HEK293 (cell line): ENCODE measurements around the gene NFE2L3.
"Not testable (repeated sequence)": the region's sequence is repeated elsewhere in the genome, so short reads cannot be mapped to it uniquely, and the experiment has no call there.

Source experiments
- CTCF ChIA-PET: fragments of 350-600 bp; formaldehyde crosslinking; extraction: SDS; loops from one replicate; lab custom pipeline; 2021; ENCODE audit warnings: antibody characterized with exemption; lab: Yijun Ruan, JAX
- POLR2A ChIA-PET: fragments of 300-600 bp; formaldehyde crosslinking; extraction: SDS; loops from one replicate; lab custom pipeline; 2020; ENCODE audit warnings: antibody characterized with exemption, inconsistent platforms; lab: Yijun Ruan, JAX
- H3K27ac ChIP-seq: fragments of 200-500 bp; sonication (Bioruptor generic); 2 replicates; pipeline ENCODE4 v1.5.1; 2014; ENCODE audit warnings: low read depth, low read length, control low read depth, inconsistent platforms; ENCODE audit errors: extremely low read depth
- H3K36me3 ChIP-seq, 2 experiments: fragments of 200-500 bp in 1 of 2; sonication (Bioruptor generic) in 1 of 2; 1 replicate in 1 of 2; 2 replicates in 1 of 2; pipeline ENCODE4 v1.5.1; 2014 to 2017; ENCODE audit warnings: inconsistent platforms in 2 of 2, low read length in 2 of 2; ENCODE audit not compliant: control insufficient read depth in 2 of 2, insufficient read depth in 1 of 2
- H3K4me1 ChIP-seq: fragments of 200-500 bp; sonication (Bioruptor generic); 2 replicates; pipeline ENCODE4 v1.5.1; 2014; ENCODE audit warnings: mild to moderate bottlenecking, low read length, inconsistent platforms; ENCODE audit not compliant: control insufficient read depth, insufficient read depth
- H3K4me3 ChIP-seq: 2 replicates; pipeline ENCODE4 v1.5.1; 2011; ENCODE audit warnings: low read depth, mild to moderate bottlenecking, control low read depth, low read length, moderate library complexity
- H3K9me3 ChIP-seq: fragments of 200-500 bp; sonication (Bioruptor generic); 2 replicates; pipeline ENCODE4 v1.5.1; 2014; ENCODE audit warnings: low read depth, low read length, inconsistent platforms; ENCODE audit not compliant: control insufficient read depth, insufficient read depth
- BCL11A ChIP-seq: fragments of 450-650 bp; formaldehyde crosslinking; IDR thresholded peaks from 2 replicates; pipeline ENCODE4 v1.5.1; 2016; ENCODE audit warnings: low read depth, missing biosample characterization, missing genetic modification characterization
- GLIS1 ChIP-seq: fragments of 450-650 bp; formaldehyde crosslinking; IDR thresholded peaks from 2 replicates; pipeline ENCODE4 v1.5.1; 2016; ENCODE audit warnings: missing biosample characterization, missing genetic modification characterization
- INSM2 ChIP-seq: fragments of 450-650 bp; formaldehyde crosslinking; IDR thresholded peaks from 2 replicates; pipeline ENCODE4 v1.5.1; 2016; ENCODE audit warnings: missing biosample characterization, missing genetic modification characterization
- KLF17 ChIP-seq: fragments of 450-650 bp; formaldehyde crosslinking; IDR thresholded peaks from 2 replicates; pipeline ENCODE4 v1.5.1; 2016; ENCODE audit warnings: missing biosample characterization, missing genetic modification characterization
- PBX3 ChIP-seq: sonication (generic); formaldehyde crosslinking; IDR thresholded peaks from 2 replicates; pipeline ENCODE4 v1.8.1; 2022; ENCODE audit warnings: mild to moderate bottlenecking, moderate library complexity, missing genetic modification reagents
- SCRT2 ChIP-seq: fragments of 450-650 bp; formaldehyde crosslinking; IDR thresholded peaks from 2 replicates; pipeline ENCODE4 v1.5.1; 2016; ENCODE audit warnings: missing biosample characterization, missing genetic modification characterization
- SP2 ChIP-seq: fragments of 450-650 bp; formaldehyde crosslinking; IDR thresholded peaks from 2 replicates; pipeline ENCODE4 v1.5.1; 2016; ENCODE audit warnings: missing biosample characterization, missing genetic modification characterization
- ZNF121 ChIP-seq: fragments of 450-650 bp; formaldehyde crosslinking; IDR thresholded peaks from 2 replicates; pipeline ENCODE4 v1.5.1; 2016; ENCODE audit warnings: missing biosample characterization, missing genetic modification characterization
- ZNF221 ChIP-seq: fragments of 450-650 bp; formaldehyde crosslinking; IDR thresholded peaks from 2 replicates; pipeline ENCODE4 v1.5.1; 2017; ENCODE audit warnings: missing biosample characterization, missing genetic modification characterization, borderline replicate concordance
- ZNF26 ChIP-seq: fragments of 450-650 bp; formaldehyde crosslinking; IDR thresholded peaks from 2 replicates; pipeline ENCODE4 v1.5.1; 2016; ENCODE audit warnings: missing biosample characterization, missing genetic modification characterization
- ZNF311 ChIP-seq: fragments of 450-650 bp; formaldehyde crosslinking; IDR thresholded peaks from 2 replicates; pipeline ENCODE4 v1.5.1; 2017; ENCODE audit warnings: missing biosample characterization, missing genetic modification characterization, borderline replicate concordance
- ZNF324 ChIP-seq: fragments of 450-650 bp; formaldehyde crosslinking; IDR thresholded peaks from 2 replicates; pipeline ENCODE4 v1.5.1; 2016; ENCODE audit warnings: missing biosample characterization, missing genetic modification characterization
- ZNF341 ChIP-seq: fragments of 450-650 bp; formaldehyde crosslinking; IDR thresholded peaks from 2 replicates; pipeline ENCODE4; 2016; ENCODE audit warnings: low read depth, missing biosample characterization, missing genetic modification characterization
- ZNF350 ChIP-seq: fragments of 450-650 bp; formaldehyde crosslinking; IDR thresholded peaks from 2 replicates; pipeline ENCODE4 v1.5.0; 2017; ENCODE audit warnings: missing biosample characterization, mild to moderate bottlenecking, missing genetic modification characterization
- ZNF404 ChIP-seq: fragments of 450-650 bp; formaldehyde crosslinking; IDR thresholded peaks from 2 replicates; pipeline ENCODE4 v1.5.1; 2017; ENCODE audit warnings: missing biosample characterization, missing genetic modification characterization
- ZNF580 ChIP-seq: fragments of 450-650 bp; formaldehyde crosslinking; IDR thresholded peaks from 2 replicates; pipeline ENCODE4 v1.5.1; 2016; ENCODE audit warnings: missing biosample characterization, missing genetic modification characterization
- ZNF600 ChIP-seq: fragments of 450-650 bp; formaldehyde crosslinking; IDR thresholded peaks from 2 replicates; pipeline ENCODE4 v1.5.1; 2016; ENCODE audit warnings: missing biosample characterization, missing genetic modification characterization
- ZNF624 ChIP-seq: fragments of 450-650 bp; formaldehyde crosslinking; IDR thresholded peaks from 2 replicates; pipeline ENCODE4 v1.5.1; 2017; ENCODE audit warnings: missing biosample characterization, missing genetic modification characterization
- ZNF785 ChIP-seq: fragments of 450-650 bp; formaldehyde crosslinking; IDR thresholded peaks from 2 replicates; pipeline ENCODE4 v1.5.1; 2016; ENCODE audit warnings: missing biosample characterization, missing genetic modification characterization
- ZNF830 ChIP-seq: fragments of 450-650 bp; IDR thresholded peaks from 2 replicates; pipeline ENCODE4 v1.5.0; 2018; ENCODE audit warnings: missing biosample characterization, missing genetic modification characterization, low read depth, mild to moderate bottlenecking, moderate library complexity
- ZSCAN30 ChIP-seq: fragments of 450-650 bp; IDR thresholded peaks from 2 replicates; pipeline ENCODE4 v1.5.1; 2018; ENCODE audit warnings: missing biosample characterization, mild to moderate bottlenecking, missing genetic modification characterization, moderate library complexity

NFE2L3 gene

GRCh38 chr7:26152782-26153240, 813 bp downstream of the NFE2L3 start:
- H3K27ac ChIP-seq = peak overlapping the region; percentile 71; the same call in 1 of the 2 replicates

GRCh38 chr7:26153241-26153822, 1.3 kb downstream of the NFE2L3 start:
- no peak overlapping the region for H3K4me3 ChIP-seq
- TF ChIP-seq ZNF600 (tag by site-specific recombination) (peak; percentile 5; the same call in 1 of the 2 replicates), KLF17 (no peak), ZNF26 (tag by site-specific recombination) (no peak), ZNF785 (tag by site-specific recombination) (no peak), ZNF350 (no peak)
- peaks cover 4% of the 10 kb centered on the region; the same call in 1 of the 2 replicates for H3K4me1 ChIP-seq
- CTCF ChIA-PET = no interaction called here
- POLR2A ChIA-PET = no interaction called here
- H3K36me3 ChIP-seq = no peaks in the 10 kb centered on the region
- H3K9me3 ChIP-seq = no peaks in the 10 kb centered on the region
- H3K27ac ChIP-seq = no peak overlapping the region

More at GRCh38 chr7:26152782-26153240, 813 bp downstream of the NFE2L3 start:
- H3K9me3 ChIP-seq, H3K4me1 ChIP-seq, H3K36me3 ChIP-seq: not testable (repeated sequence)
- peak; percentile 61 for TF ChIP-seq ZNF600 (tag by site-specific recombination)
- TF ChIP-seq PBX3 = 0 out of 2 replicates have a peak, but pooled peaks have one; percentile 30
- CTCF ChIA-PET = interaction anchor here (1.0 to 1.7 kb wide), 2 partner anchors 28 to 45 kb away, joined by 4 read pairs; no protein-coding TSS in a partner anchor
- POLR2A ChIA-PET = interaction anchor here (0.7 to 2.1 kb wide), 8 partner anchors 8 to 290 kb away, joined by 3 to 15 read pairs (median 4); no protein-coding TSS in a partner anchor
- H3K4me3 ChIP-seq = peak overlapping the region; percentile 71

- peaks cover 4% of the 10 kb centered on the region; the same call in 1 of the 2 replicates for H3K4me1 ChIP-seq
- TF ChIP-seq ZNF830 (tag by site-specific recombination) (no peak), ZNF121 (peak; percentile 73; the same call in 1 of the 2 replicates), ZNF324 (tag by site-specific recombination) (no peak), ZNF624 (tag by site-specific recombination) (no peak), BCL11A (tag by site-specific recombination) (no peak), ZNF580 (tag by site-specific recombination) (no peak), ZNF221 (no peak), ZNF404 (no peak), SCRT2 (tag by site-specific recombination) (no peak), ZNF600 (tag by site-specific recombination) (peak; percentile 42; the same call in 1 of the 2 replicates), INSM2 (no peak), GLIS1 (tag by site-specific recombination) (0 out of 2 replicates have a peak, but pooled peaks have one; percentile 33), ZSCAN30 (no peak), SP2 (tag by site-specific recombination) (peak; percentile 46), ZNF341 (peak; percentile 93), ZNF311 (tag by site-specific recombination) (no peak)
- TF ChIP-seq, all 188 proteins: peak for 5
- no peaks in the 10 kb centered on the region for H3K36me3 ChIP-seq
- no peak overlapping the region for H3K27ac ChIP-seq
- ChIA-PET CTCF (interaction anchor here (0.6 to 1.0 kb wide), 3 partner anchors 12 to 223 kb away, joined by 3 read pairs; no protein-coding TSS in a partner anchor), POLR2A (interaction anchor here (0.6 kb wide), 1 partner anchor 44 kb away, joined by 4 read pairs; no protein-coding TSS in a partner anchor)
- H3K4me3 ChIP-seq = no peak overlapping the region
- H3K9me3 ChIP-seq = no peaks in the 10 kb centered on the region
Measured at GRCh38 chr7:26153823-26154783, 2.1 kb downstream of the NFE2L3 start.
